ENCODE measurements around the gene ZNF8.

- TF ChIP-seq CTCF (IDR thresholded peaks at IDR 0.05; ENCODE audit: low read depth, low read length) (no peak), POLR2A (IDR thresholded peaks at IDR 0.05; ENCODE audit: extremely low read depth, insufficient read length) (no peak)
Observed at GRCh38 chr19:58325311-58326022, 46.7 kb downstream of the ZNF8 start.
